GM13977 (cell line): ENCODE results near the gene TMEM238.
A peak's percentile ranks its signal among the peaks of the same experiment; 100 is the strongest.
"Not testable (repeated sequence)": the region's sequence is repeated elsewhere in the genome, so short reads cannot be mapped to it uniquely, and the experiment has no call there.

Experiments
- DNase-seq: peaks from one replicate; pipeline ENCODE4 v3.0.0; 2012; ENCODE audit warnings: low spot score
- in situ Hi-C: fragments of 300-500 bp; cut with MboI; formaldehyde crosslinking; loops from one replicate; pipeline ENCODE4 v1.12.0; 2022; ENCODE audit warnings: low sequenced_read_pairs, low pct_unique_long_range_greater_than_20kb, mixed read lengths, inconsistent platforms; ENCODE audit not compliant: unreplicated experiment
- TF ChIP-seq, protein P1 (sequence below): IDR thresholded peaks from 2 replicates; pipeline ENCODE4 v1.5.1; 2012; ENCODE audit warnings: mild to moderate bottlenecking, control low read depth; ENCODE audit not compliant: insufficient read depth; ENCODE audit errors: extremely low read depth, missing control alignments

TMEM238 gene

DNA sequence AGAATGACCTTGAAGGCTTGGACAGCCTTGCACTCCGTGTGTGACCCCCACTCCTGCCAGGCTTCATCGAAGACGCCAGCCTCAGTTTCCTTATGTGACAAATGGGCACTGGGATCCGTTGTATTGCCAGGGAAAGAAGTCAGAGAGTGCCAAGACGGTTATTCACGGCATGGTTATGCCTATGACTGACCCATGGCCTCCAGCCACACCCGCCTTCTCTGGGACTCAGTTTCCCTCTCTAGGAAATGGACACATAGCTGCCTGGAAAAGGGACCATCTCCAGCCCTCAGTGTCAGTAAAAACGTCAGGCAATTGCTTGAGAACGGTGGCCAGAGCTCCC, 24.4 kb upstream of the TMEM238 start:
- DNase-seq, result no peak
- TF ChIP-seq, protein P1, sequence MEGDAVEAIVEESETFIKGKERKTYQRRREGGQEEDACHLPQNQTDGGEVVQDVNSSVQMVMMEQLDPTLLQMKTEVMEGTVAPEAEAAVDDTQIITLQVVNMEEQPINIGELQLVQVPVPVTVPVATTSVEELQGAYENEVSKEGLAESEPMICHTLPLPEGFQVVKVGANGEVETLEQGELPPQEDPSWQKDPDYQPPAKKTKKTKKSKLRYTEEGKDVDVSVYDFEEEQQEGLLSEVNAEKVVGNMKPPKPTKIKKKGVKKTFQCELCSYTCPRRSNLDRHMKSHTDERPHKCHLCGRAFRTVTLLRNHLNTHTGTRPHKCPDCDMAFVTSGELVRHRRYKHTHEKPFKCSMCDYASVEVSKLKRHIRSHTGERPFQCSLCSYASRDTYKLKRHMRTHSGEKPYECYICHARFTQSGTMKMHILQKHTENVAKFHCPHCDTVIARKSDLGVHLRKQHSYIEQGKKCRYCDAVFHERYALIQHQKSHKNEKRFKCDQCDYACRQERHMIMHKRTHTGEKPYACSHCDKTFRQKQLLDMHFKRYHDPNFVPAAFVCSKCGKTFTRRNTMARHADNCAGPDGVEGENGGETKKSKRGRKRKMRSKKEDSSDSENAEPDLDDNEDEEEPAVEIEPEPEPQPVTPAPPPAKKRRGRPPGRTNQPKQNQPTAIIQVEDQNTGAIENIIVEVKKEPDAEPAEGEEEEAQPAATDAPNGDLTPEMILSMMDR, result no peak
- in situ Hi-C loops, result no loop called here

DNA sequence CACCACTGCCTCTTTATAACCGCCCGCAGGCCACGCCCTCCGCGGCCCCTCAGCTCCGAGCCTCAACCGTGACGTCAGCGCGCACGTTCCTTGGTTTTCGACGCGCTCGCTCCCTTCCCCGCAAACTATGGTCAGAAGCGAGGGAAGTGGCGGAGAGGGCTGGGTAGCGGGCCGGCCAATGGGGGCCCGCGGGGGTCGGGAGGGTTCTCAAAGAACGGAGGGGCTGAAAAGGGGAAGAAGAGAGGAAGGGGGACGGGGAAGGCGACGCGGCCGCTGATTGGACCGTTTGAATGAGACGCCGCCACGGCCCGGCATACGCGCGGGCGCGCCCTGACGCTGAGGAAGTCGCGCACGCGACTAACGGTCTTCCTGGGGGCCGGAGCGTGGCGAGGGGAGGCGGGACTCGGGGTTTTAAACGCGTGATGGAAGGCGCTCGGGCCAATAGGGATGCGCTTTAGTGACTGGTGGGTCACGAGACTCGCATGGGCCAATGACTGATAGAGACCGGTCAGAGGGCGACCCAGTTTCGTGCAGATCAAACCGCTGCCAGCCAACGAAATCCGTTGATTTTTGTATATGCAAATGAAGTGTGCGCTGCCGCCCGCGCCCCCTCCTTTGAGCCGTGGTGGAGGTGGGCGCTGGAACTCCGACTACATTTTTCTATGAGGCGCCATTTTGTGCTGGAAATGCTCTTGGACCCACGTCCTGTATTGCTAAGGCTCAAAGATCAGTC, 23.9 kb upstream of the TMEM238 start:
- DNase-seq, result peak; percentile 99
- in situ Hi-C loops, result no loop called here
- TF ChIP-seq, protein P1, result no peak

DNA sequence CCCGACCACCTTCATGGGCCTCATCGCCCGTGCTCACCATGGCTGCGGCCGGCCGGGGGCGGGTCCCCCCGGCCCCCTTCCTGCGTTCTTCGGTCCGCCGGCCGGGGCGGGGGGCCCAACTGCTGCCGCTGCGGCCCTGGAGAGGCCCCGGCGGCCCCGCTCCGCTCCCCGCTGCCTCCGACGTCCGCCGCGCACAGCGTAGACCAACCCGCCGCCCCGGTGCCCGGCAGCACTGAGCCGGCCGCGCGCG, 23.4 kb upstream of the TMEM238 start, which contains the start of gene UBE2S:
Gene UBE2S, minus strand, starts transcription at position 239 of the 250 bp plus-strand sequence. Its CDS starts 199 bp downstream, at position 40.
- in situ Hi-C loops, DNase-seq: not testable (repeated sequence)

DNA sequence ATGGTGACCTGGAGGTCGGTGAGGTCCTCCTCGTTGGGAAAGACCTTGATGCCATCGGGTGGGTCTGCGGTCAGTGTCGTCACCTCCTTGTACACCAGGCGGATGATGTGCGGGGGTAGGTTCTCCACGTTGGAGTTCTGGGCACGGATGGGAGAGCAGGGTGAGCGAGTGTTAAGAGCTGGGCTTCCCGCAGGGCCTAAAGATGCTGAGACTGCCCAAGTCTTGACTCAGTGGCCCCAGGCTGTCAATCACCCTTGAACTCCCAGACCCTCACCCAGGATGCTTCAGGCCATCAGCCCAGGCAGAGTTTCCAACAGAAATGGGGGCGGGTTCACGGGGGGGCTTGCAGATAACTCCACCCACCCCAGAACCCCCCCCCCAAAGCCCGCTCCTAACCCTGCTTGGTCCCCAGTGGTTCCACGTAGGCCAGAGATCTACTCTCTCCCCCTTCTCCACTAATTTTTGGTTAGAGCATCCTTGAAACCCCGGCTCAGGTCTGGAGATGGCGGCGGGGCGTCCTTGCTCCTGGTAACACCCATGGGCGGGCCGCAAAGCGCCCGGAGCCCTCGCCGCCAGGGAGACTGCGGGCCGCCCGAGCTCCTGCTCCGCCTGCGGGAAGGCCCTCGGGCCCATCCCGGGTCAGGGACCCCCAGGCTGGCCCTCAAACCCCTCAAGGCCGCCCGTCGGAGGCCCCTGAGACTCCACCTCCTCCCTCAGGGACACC, 22.9 kb upstream of the TMEM238 start:
- in situ Hi-C loops, result no loop called here
- peak; percentile 62 for DNase-seq
- TF ChIP-seq, protein P1, result no peak

DNA sequence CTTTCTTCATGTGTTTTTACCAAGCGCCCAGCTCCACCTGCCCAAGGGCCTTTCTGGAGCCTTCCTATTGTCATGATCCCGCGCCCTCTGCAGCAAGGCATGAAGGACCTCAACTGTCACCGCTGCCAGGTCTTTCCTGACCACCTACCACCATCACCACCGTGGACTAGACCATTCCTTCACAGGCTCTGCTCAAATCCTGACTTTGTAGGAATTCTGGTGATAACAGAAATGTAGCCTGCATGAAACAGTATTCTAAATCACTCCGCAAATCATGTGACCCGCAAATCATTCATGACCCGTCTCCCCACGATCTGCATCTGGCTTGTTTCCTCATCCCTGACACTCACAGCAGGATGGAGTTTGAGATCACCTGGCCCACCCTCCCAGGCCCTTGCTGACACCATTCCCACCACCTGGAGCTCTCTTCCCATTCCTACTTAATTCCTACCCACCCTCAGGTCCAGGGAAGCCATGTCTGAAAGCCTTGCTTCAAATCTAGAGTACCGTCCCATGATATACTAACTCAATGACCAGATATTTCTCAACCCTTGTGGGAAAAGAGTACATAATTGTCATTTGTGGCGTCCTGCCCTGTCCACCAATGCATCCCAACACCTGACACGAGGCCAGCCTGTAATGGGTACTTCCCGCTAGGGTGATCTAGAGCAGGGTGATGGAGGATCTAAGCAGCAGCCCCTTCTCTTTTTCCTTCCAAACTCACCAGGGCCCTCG, 22.2 kb upstream of the TMEM238 start:
- DNase-seq, result no peak
- in situ Hi-C loops, result no loop called here
- TF ChIP-seq, protein P1, result no peak

DNA sequence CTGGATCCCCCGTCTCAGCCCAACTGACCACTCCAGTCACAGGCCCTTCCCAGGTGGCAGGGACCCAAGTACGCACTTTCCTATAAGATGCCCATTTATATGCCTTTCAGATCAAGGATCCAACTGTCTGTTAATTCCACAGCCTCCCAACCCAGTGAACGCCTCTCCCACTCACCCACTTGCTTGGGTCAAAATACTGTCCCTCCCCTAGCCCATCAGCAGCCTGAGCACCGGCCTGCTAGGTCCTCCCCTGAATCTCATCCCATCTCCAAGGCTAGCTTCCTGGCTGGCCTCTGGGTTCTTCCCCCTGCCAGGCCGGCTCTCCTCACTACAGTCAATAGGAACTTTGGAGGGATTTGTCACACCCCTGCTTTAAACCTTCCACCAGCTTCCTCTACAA, 21.5 kb upstream of the TMEM238 start:
- in situ Hi-C loops, result no loop called here
- no peak for DNase-seq
- TF ChIP-seq, protein P1, result no peak

DNA sequence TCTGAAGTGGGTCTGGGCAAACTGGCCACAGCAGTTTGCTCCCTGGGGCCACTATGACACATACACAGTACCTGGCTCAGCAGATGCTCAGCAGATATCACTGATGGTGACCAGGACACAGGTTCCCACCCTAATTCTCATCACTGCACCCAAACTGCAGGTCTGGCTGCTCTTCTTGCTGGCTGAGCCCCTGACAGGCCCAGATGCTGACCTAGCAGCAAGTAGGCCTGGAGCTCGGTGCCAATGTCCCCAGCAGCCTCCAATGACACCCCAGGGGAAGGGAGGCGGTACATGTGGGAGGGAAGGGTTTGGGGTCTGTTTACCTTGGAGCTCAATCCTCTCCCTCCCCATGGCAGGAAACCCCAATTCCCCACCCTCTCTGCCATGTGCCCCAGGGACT, 18.4 kb upstream of the TMEM238 start:
- TF ChIP-seq, protein P1, result no peak
- peak; percentile 21 for DNase-seq
- in situ Hi-C loops, result no loop called here

DNA sequence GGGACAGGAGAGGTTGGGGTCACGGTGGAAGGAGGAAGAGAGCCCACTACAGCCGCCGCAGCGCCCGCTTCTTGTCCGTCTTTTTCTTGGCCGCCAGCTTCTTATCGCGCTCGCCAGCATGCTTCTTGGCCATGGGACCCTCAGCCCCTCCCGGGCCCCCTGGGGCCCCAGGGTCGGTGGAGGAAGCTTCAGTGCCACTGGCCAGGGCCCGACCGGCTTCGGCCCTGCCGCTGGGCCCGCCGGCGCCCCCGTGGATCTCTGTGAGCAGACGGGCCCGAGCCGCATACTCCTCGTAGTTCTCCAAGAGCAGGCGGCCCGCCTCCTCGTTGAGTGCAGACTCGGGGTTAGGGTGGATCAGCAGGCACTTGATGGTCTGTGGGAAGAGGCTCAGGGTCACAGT, 17.3 kb upstream of the TMEM238 start:
- in situ Hi-C loops, DNase-seq: not testable (repeated sequence)
